Adipocyte (in vitro differentiated cells): Measurements from ENCODE around the gene ISG15.
"Not testable (repeated sequence)": the region's sequence is repeated elsewhere in the genome, so short reads cannot be mapped to it uniquely, and the experiment has no call there.

Source experiments
- DNase-seq: peaks from one replicate; pipeline ENCODE4 v3.0.0-alpha.2; 2015; ENCODE audit warnings: low read depth
- H3K27me3 ChIP-seq: replicated peaks from 2 replicates; pipeline ENCODE4 v1.7.0; 2013; ENCODE audit warnings: mild to moderate bottlenecking, low read length, moderate library complexity; ENCODE audit not compliant: control insufficient read depth, insufficient read depth
- H3K36me3 ChIP-seq: 2 replicates; pipeline ENCODE4 v1.7.0; 2013; ENCODE audit warnings: low read length, mild to moderate bottlenecking, moderate library complexity; ENCODE audit not compliant: control insufficient read depth, insufficient read depth, severe bottlenecking
- H3K4me1 ChIP-seq: 2 replicates; pipeline ENCODE4 v1.7.0; 2013; ENCODE audit warnings: mild to moderate bottlenecking, low read length, moderate library complexity; ENCODE audit not compliant: control insufficient read depth, insufficient read depth
- H3K4me3 ChIP-seq: 2 replicates; pipeline ENCODE4 v1.7.0; 2013; ENCODE audit warnings: mild to moderate bottlenecking, low read length, moderate library complexity
- H3K9ac ChIP-seq: 2 replicates; pipeline ENCODE4 v1.7.0; 2013; ENCODE audit warnings: mild to moderate bottlenecking, low read length, moderate library complexity
- H3K9me3 ChIP-seq: 2 replicates; pipeline ENCODE4 v1.7.0; 2013; ENCODE audit warnings: mild to moderate bottlenecking, low read length, moderate library complexity; ENCODE audit not compliant: control insufficient read depth

Gene ISG15

DNA sequence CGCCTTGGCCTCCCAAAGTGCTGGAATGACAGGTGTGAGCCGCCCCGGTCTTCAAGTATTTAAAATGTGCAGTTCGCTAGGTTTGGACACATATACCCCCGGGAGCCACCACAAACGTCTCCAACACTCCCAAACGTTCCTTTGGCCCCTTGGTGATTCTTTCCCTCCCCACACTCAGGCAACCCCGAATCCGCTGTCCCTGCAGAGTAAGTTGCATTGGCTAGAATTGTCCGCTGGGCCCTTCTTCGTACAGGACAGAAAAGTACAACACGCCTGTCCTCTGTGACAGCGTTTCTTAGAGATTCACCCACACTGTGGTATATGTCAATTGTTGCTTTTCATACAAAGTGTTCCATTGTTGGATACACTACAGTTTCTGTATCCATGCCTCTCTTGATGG is 28.2 kb upstream of the ISG15 start:
- Histone ChIP-seq H3K27me3 (peaks cover 51% of the 10 kb centered on the region), H3K4me1 (no peaks in the 10 kb centered on the region), H3K36me3 (no peaks in the 10 kb centered on the region), H3K4me3 (no peak overlapping the region), H3K9me3 (no peaks in the 10 kb centered on the region), H3K9ac (no peak overlapping the region)
- DNase-seq, result no peak

DNA sequence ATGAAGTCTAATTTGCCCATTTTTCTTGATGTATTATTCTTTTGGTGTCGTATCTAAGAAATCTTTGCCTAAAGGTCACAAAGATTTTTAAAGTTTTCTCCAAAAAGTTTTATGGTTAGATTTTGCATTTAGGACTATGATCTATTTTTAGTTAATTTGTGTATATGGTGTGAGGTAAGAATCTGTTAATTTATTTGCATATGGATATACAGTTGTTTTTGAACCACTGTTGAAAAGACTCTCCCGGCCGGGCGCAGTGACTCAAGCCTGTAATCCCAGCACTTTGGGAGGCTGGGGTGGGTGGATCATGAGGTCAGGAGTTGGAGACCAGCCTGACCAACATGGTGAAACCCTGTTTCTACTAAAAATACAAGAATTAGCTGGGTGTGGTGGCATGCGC is 25.2 kb upstream of the ISG15 start:
- not testable (repeated sequence) for H3K4me3 ChIP-seq, DNase-seq, H3K4me1 ChIP-seq, H3K36me3 ChIP-seq, H3K9ac ChIP-seq
- peaks cover 26% of the 10 kb centered on the region for H3K27me3 ChIP-seq
- peaks cover 13% of the 10 kb centered on the region for H3K9me3 ChIP-seq

DNA sequence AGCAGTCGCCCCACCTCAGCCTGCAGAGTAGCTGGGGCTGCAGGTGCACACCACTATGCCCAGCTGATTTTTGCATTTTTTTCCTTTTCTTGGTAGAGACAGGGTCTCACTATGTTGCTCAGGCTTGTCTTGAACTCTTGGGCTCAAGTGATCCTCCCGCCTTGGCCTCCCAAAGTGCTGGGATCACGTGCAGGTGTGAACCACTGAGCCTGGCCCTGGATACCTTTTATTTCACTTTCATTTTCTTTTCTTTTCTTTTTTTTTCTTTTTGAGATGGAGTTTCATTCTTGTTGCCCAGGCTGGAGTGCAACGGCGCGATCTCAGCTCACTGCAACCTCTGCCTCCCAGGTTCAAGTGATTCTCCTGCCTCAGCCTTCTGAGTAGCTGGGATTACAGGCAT is 22.0 kb upstream of the ISG15 start:
- H3K4me3 ChIP-seq, DNase-seq, H3K27me3 ChIP-seq, H3K9ac ChIP-seq, H3K4me1 ChIP-seq, H3K36me3 ChIP-seq: not testable (repeated sequence)
- H3K9me3 ChIP-seq, result peaks cover 13% of the 10 kb centered on the region

DNA sequence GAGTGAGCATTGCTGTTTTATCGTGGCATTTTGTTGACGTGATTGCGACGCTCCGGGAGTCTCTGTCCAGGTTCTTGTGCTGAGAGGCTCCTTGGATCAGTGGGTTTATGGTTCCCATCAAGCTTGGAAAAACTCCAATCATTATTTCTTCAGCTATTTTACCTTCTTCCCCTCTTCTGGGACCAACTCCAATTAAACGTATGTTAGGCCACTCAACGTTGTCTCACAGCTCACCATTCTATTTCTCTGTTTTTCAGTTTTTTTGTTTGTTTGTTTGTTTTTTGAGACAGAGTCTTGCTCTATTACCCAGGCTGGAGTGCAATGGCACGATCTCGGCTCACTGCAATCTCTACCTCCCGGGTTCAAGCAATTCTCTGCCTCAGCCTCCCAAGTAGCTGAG is 21.4 kb upstream of the ISG15 start:
- Histone ChIP-seq H3K4me3 (no peak overlapping the region), H3K27me3 (peaks cover 8% of the 10 kb centered on the region), H3K9me3 (peaks cover 13% of the 10 kb centered on the region), H3K4me1 (no peaks in the 10 kb centered on the region), H3K9ac (no peak overlapping the region), H3K36me3 (no peaks in the 10 kb centered on the region)
- DNase-seq, result no peak

DNA sequence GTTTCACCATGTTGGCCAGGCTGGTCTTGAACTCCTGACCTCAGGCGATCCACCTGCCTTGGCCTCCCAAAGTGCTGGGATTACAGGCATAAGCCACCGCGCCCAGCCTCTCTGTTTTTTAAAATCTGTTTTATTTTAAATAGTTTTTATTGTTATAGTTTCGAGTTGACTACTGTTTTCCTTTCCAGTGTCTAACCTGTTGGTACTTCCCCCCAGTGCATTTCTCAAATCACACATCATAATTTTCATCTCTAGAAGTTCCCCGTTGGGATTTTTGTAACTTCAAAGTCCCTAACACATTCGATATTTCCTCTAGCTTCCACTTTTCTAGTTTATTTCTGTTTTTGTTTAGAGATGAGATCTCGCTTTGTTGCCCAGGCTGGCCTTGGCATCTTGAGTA is 20.9 kb upstream of the ISG15 start:
- Histone ChIP-seq H3K4me1 (no peaks in the 10 kb centered on the region), H3K27me3 (peaks cover 13% of the 10 kb centered on the region), H3K4me3 (no peak overlapping the region), H3K9me3 (peaks cover 13% of the 10 kb centered on the region), H3K36me3 (no peaks in the 10 kb centered on the region), H3K9ac (no peak overlapping the region)
- DNase-seq, result no peak

DNA sequence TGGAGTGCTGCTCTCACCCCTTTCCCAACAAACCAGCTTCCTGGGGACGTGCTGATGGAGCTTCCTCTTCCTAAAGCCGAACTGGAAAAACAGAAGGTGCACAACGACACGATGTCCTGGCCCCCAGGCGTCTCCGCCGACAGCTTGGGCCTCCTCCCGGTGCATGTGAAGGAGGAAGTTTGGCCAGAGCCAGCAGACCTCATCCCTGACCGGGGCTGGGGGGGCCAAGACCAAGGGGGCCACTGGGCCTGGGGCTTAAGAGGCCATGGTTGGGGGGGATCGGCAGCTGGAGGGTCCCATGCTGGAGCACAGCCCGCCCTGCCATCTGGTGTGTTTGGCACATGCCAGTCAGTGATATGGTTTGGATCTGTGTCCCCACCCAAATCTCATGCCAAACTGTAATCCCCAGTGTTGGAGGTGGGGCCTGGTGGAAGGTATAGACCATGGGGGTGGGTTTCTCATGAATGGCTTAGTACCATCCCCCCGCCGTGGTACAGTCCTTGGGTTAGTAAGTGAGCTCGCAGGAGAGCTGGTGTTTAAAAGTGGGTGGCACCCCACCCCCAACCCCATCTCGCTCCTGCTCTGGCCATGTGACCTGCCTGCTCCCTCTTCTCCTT is 19.8 kb upstream of the ISG15 start:
- no peak for DNase-seq
- Histone ChIP-seq H3K4me3 (no peak overlapping the region), H3K36me3 (no peaks in the 10 kb centered on the region), H3K27me3 (peaks cover 23% of the 10 kb centered on the region), H3K9me3 (peaks cover 13% of the 10 kb centered on the region), H3K4me1 (no peaks in the 10 kb centered on the region), H3K9ac (no peak overlapping the region)

DNA sequence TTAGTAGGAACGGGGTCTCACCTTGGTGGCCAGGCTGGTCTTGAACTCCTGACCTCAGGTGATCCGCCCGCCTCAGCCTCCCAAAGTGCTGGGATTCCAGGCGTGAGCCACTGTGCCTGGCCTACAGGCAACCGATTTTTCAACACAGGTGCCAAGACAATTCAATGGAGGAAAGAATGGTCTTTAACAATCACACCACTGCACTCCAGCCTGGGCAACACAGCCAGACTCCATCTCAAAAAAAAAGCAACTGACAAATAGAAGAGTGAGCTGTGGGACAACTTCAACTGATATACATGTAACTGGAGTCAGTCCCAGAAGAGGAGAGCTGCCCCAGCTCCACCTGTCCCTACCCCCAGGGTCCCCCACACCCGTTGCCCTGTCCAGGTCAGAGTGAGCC is 18.8 kb upstream of the ISG15 start:
- not testable (repeated sequence) for H3K4me3 ChIP-seq, H3K36me3 ChIP-seq, DNase-seq, H3K4me1 ChIP-seq, H3K9ac ChIP-seq
- peaks cover 21% of the 10 kb centered on the region for H3K27me3 ChIP-seq
- H3K9me3 ChIP-seq, result peaks cover 13% of the 10 kb centered on the region

DNA sequence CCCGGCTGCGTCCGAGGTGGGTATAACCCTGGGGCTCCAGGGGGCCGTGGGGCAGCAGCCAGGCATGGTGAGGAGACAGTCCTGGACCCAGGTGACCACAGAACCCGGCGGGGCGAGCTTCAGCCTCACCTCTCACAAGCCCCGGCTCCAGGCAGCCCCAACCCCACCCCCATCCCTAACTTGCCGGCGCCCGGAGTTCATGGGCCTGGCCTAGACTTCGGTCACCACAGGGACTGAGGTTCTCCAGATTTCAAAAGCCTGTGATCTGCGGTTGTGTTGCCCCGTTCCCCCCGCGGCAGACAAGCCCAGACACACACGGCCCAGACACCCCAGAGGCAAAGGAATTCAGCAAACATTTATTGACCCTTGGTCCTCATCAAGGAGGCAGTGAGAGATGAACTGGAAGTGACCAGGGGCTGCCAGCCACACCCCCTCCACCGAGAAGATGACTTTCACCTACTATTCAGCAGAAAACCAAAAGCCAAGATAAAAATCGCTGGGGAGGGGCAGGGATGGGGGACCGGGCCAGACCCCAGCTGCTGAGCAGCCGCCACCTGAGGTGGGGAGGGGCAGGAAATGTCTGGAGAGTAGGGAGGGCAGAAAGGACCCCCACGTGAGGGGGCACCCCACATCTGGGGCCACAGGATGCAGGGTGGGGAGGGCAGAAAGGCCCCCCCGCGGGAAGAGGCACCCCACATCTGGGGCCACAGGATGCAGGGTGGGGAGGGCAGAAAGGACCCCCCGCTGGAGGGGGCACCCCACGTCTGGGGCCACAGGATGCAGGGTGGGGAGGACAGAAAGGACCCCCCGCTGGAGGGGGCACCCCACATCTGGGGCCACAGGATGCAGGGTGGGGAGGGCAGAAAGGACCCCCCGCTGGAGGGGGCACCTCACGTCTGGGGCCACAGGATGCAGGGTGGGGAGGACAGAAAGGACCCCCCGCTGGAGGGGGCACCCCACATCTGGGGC is 17.3 kb upstream of the ISG15 start:
- Histone ChIP-seq H3K4me1 (peaks cover 3% of the 10 kb centered on the region), H3K27me3 (peaks cover 19% of the 10 kb centered on the region), H3K4me3 (no peak overlapping the region), H3K9me3 (peaks cover 13% of the 10 kb centered on the region), H3K36me3 (no peaks in the 10 kb centered on the region), H3K9ac (no peak overlapping the region)
- DNase-seq, result no peak

DNA sequence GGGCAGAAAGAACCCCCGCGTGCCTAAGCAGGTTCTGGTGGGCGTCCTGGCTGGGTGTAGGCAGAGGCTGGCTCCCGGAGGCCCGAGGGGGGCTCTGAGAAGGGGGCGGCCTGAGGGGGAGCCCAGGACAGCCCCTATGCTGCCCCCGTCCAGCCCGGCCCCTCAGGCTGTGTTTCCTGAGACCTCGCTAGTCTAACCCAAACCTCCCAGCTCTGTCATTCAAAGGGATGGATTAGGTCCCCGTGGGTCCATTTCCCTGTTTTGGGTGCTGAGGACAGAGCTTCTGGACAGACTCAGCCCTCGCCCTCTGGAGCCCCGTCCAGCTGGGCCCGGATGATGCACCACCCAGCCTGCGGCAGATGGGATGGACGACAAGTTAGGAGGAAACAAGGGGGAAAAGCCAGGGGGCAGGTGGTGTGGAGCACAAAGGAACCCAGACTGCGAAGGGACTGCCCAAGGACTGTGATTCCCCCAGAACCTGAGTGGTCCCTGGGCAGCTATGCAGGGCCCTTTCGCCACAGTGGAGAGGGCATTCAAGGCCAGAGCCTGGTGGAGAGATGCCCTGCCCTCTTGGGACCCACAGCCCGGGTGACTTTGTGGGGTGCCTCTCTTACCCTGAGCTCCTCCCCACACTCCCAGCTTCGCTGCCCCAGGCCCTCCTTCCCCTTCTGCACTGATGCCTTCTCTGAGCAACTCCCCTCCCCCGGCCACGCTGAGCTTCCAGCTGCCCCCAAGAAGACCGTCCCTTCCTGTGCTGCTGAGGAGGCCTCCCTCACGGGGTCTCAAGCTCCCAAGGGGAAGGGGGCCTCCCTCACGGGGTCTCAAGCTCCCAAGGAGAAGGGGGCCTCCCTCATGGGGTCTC is 16.2 kb upstream of the ISG15 start:
- Histone ChIP-seq H3K9ac (no peak overlapping the region), H3K4me1 (peaks cover 3% of the 10 kb centered on the region), H3K4me3 (no peak overlapping the region), H3K36me3 (no peaks in the 10 kb centered on the region), H3K27me3 (peaks cover 19% of the 10 kb centered on the region), H3K9me3 (peaks cover 6% of the 10 kb centered on the region)
- no peak for DNase-seq

DNA sequence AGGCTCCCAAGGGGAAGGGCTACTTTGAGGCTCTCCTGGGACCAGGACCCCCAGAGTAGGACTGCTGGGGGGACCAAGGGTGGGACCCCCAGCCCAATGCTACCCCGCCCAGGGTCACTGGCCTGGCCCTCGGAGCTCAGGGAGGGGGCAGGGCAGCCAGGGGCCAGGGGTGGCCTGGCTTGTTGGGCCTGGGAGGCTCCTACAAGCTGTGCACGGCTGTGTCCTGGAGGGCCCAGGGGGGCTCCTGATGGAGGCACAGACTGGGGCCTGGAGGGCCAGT is 15.6 kb upstream of the ISG15 start:
- H3K9ac ChIP-seq, result no peak overlapping the region
- H3K36me3 ChIP-seq, result no peaks in the 10 kb centered on the region
- no peak overlapping the region for H3K4me3 ChIP-seq
- H3K9me3 ChIP-seq, result peaks cover under 1% of the 10 kb centered on the region
- H3K4me1 ChIP-seq, result peaks cover 3% of the 10 kb centered on the region
- peaks cover 19% of the 10 kb centered on the region for H3K27me3 ChIP-seq
- DNase-seq, result no peak
